NCI-H128 (cell line): Measurements from ENCODE around the gene SDHB.
"Not testable (repeated sequence)": the region's sequence is repeated elsewhere in the genome, so short reads cannot be mapped to it uniquely, and the experiment has no call there.

Experiments
- DNase-seq: peaks from one replicate; lab custom pipeline; 2025; ENCODE audit not compliant: unreplicated experiment; lab: John Stamatoyannopoulos, UW

The SDHB gene

DNA sequence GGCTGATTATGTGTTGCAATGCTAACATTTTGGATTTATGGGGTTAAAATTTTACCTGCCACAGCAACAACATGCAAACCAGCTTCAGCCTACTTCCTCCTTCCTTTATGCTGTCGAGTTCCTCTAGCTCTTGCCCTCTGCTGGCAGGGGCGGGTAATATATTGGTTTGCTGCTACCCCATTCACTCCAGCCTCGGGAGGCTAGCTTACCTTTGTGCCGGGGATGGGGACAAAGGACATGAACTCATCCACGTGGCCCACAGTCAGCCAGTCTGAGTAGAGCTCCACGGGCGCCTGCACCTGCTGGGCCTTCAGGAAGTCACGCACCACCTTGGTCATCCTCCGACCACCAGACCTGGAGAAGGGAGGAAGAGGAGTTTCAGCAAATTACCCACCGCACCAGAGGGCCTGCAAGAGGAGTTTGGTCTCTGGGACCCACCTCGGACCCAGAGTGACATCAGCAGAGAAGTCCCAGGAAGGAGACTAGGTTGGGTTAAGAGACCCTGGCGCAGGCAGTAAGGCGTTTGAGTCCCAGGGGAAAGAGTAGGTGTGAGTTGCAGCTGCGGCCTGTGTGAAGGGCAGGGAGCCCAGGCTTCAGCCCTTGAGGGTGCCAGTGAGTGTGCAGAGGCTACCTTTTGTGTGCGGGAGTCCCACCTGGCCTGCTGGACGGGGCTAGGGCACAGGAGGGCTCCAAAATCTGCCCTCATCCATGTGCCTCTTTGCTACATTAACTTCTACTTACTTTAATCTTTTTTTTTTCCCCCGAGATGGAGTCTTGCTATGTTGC is 21.8 kb upstream of the SDHB start:
- DNase-seq, result no peak

DNA sequence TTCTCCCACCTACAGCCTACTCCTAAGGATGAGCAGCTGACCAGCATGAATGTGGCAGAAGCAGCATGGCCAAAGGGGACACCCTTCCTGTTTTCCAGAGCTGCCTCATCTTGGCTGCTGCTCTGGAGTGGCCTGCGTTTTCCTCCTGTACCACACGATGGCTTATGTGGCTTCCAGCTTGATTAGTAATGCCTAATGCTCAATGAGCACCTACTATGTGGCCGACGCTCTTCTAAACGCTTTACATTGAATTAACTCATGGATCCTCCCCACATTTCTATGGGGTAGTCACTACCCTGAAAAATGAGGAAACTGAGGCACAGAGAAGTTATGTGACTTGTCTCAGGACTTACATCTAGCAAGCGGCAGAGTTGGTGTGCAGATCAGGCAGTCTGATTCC is 18.0 kb upstream of the SDHB start:
- DNase-seq, result no peak

DNA sequence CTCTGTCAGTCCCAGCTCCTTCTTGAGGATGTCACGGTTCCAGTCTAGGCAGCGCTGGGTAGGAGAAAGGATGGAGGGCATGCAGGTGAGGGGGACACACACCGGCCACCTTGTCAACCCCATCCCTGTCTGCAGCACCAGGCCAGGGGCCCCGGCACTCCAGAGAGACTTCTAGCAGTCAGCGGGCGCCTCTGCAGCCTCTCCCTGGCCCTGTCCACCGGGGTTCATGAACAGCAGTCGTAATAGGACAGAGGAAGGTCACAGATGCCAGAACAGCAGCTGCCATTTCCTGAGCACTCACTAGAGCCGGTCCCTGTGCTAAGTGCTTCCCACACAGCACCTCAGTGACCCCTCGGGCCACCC is 16.3 kb upstream of the SDHB start:
- DNase-seq, result no peak

DNA sequence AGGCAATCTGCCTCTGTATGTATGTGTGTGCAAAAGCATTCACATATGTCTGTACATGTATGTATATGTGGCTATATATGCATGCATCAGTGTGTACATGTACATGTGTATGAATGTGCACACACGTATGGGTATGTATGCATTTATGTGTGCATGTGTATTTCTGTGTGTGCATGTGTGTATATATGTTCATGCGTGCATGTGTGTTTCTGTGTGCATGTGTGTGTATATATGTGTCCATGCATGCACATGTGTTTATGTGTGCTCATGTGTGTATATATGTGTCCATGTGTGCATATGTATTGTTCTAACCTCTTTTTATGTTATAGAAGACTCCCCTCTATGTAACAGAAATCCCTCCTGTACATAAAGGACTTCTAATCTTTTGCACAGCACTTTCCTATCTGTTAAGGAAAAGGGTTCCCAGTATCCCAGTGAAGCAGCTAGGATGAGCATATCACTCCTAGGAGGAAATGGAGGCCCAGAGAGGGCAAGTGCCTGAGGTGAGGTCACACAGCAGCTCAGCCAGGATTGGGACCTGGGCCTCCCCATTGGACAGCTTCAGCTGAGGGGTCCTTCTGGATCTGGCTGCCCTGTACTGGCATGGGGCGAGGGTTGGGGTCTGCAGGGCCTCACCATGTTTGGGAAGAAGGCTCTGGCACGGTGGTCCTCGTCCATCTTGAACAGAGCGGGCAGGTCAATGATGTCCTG is 15.8 kb upstream of the SDHB start:
- DNase-seq, result no peak

DNA sequence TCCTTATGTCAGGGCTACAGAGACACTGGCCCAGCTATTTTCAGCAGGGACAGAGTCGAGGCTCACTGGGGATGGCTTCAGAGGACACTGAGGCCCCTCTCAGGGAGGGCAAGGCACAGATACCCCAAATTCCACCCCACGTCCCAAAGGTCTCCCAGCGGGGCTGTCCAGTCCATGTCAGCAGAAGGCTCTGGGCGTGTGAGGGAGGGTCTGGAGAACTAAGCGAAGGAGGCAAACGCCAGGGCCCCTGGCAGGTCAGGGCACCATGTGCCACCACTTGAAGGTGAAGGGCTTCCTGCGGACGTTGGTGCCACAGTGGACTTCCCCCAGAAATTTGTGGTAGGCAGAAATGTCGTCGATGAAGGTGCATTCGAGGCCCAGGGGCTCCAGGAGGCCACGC is 15.0 kb upstream of the SDHB start:
- DNase-seq, result no peak

DNA sequence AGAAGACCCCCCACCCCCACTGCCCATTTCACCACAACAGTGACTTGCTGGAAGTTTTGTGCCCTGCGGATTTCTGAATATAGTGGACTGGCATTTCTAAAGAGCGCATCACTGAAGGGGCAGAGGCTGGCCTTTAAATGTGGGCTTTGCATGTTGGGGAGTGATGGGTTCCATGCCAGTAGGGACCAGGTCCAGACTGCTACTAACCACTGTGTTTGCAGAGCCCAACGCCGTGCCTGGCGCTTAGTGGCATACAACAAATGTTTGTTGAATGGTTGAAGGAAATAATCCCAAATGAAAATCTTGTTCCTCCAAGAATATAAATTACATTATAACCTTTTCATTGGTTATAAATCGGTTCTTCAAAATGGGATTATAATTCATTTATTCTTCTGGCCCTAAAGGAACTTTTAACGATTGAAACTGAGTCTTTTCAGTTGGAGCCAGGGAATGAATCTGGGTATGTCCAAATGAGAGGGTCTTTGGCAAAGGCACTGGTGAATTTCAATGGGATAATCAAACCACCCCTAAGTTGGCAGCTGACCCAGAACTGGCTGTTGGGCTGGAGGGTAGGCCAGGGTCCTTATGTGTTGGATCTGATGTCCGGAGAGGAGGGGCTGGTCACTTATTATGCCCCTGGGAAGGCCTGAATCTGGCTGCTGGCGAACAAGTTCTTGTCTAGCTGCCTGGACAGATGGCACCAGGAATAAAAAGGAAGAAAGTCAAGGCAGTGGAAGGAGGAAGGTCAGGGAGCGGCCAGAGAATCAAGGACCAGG is 13.8 kb upstream of the SDHB start:
- DNase-seq, result no peak

DNA sequence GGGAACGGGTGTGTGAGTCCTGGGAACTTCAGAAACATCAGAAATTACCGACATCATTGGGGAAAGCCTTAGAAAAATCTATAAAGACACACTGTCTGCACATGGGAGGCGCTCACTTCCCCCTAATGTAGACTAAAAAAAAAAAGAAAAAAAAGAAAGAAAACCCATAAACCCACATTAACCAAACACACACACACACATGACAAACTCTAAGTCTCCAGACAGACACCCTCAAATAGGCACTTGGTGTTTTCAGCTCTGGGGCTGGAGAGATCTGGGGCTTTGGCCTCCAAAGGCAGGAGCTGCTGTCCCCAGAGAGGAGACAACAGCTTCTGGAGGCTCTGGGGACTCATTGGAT is 13.2 kb upstream of the SDHB start:
- DNase-seq, result no peak

DNA sequence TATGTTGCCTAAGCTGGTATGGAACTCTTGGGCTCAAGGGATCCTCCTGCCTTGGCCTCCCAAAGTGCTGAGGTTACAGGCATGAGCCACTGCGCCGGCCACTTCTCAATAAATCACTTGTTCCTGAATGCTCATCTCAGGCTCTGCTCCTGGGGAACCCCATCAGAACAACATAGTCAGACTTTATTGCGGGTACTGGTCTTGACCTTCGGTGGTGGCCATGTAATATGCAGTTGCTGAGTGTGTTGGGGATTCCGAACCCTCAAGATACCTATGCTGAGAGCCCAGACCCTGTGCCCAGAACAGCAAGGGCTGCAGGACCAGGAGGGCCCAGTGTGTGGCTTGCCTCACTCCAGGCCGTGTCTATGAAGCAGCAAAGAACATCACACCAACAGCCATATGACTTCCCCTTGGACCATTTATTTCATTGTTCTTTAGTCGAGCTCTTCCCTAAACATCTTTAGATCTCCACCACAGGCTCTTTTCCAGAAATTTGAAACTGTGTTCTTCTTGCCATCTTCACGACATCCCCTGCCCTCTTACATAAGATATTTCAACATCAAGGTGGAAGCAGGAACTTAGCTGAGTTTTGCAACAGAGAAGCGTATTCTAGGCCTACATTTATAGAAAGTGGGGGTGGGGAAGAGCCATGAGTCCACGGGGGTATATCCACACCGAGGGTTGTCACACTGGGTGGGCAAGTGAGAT is 12.7 kb upstream of the SDHB start:
- no peak for DNase-seq

DNA sequence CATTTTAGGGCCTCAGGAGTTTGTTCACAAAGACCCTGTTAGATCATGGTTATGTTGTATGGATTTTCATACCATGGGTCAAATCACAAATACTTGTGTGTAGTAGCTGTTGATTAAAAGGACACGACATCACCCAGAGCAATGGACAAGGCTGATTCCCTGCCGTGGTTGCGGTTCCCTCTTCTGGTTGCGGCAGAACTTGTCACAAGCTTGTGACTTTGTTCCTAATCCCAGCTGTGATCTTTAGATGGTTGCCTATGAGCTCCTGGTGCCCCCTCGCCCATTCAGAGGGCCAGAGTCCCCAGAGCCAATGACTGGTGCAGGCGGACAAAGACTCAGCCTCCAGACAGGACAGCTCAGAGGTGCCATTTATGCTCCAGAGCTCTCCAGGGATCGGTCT is 11.8 kb upstream of the SDHB start:
- DNase-seq, result no peak

DNA sequence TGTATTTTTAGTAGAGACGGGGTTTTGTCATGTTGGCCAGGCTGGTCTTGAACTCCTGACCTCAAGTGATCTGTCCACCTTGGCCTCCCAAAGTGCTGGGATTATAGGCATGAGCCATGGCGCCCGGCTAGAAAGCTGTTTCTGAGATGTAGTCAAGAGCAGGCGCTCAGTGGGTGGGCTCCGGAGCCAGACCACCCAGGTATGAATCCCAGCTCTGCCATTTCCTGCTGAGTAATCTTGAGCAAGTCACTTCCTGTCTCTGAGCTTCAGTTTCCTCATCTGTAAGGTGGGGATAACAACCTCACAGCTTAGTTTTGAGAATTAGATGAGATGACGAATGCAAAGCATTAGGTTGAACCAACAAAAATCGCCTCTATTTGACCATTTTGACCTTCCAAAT is 8.9 kb upstream of the SDHB start:
- not testable (repeated sequence) for DNase-seq

DNA sequence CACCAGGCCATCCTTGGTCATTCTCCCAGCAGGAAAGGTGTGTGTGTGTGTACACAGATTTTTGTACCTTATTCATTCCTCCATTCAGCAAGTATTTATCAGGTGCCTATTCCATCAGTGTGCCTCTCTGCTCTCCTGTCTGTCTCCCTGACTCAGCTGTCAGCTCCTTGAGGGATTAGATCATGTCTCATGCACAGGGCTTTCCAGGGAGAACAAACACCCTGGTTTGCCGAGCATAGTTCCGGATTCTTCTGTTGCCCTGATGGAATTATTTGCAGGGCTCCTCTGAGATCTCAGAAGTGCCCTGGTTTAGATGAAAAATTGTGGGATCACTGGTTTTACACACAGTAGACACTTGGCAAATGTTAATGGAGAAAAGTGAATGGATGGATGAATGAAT is 8.1 kb upstream of the SDHB start:
- no peak for DNase-seq

DNA sequence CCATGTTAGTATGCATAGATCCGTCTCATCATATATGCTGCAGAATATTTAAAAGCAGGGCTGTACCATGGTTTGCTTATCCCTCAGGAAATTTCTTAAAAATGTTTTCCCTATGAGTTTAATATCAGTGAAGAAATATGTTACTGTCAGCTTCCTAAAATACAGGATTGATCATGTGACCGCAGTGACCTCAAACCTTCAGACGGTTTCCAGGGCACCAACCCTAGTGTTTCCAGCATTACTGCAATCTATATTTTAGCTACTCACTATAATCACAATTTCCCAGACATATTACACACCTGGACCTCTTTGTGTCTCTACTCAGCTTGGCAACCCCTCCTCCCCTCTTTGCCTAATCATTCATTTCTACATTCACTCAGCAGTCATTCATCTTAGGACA is 7.7 kb upstream of the SDHB start:
- DNase-seq, result no peak

DNA sequence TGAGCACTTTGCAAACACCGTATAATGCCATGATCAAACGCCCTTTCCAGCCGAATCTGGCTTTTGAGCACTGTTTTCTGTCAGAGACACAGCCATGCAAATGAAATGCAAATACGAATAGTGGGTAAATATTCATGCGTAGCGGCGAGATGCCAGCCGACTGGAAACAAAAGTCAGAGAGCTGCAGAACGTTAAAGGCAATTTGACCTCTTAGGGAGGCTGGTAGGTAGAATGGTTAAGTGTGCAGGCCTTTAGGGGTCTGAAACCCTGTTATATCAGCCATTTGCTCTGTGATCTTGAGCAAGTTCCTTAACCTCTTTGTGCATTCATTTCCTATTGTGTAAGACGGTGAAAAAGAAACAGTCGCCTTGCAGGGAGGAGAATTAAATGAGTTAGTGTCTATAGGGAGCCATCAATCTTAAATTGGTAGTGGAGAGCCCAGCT is 6.5 kb upstream of the SDHB start:
- DNase-seq, result no peak

DNA sequence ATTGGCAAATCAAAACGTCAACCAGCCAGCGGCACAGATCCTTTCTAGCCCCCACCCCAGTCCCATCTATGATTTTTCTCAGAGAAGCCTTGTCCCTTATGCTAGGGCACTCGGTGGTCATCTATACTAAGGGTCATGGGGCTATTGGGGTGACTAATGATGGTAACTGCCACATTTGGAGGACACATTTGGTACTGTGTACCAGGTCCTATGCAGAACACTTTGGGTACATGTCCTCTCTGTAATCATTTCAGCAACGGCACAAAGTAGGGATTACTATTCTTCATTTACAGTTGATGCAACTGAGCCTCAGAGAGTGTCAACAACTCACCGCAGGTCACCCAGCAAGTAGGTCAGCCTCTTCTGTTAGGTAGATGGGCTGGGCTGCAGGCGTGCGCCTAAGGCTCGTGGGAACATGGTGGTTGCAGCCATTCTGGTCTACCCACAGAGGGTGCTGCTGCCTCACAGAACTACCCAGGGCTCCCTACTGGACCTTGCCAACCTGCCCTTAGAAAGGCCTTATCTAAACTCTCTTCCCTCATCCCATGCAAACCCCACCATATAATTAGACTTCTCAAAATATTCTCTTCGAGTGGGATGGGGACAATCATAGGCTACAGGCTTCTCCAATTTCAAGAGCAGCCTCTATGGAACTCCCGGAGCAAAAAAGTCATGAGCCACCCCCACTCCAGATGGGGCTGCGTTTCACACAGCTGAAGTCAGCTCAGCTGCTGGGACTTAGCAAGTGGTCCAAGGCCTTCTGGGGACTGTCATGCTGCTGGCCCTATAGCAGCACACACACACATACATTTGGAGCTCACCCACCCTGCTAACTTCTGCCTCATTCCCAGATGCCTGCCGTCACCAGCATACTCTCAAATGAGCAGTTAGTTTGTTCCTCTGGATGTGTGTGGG is 5.8 kb upstream of the SDHB start:
- DNase-seq, result peak; percentile 48

DNA sequence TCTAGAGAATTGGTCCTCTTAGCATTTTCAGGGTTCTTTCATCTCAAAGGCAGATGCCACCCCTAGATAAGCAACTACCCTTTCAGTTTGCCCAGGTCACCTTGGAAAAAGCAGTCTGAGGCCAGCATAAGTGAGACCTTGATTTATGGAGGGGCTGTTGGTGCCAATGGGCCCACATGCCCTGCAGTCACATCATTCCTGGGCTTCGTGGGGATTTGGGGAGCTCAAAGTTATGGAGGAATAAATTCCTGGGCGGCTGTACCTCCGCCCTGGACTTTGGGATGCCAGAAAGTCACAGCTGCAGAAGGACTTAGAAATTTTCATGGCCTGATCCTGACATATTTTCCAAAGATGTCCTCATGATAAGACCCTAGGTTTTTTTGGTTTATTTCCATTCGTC is 2.7 kb upstream of the SDHB start:
- DNase-seq, result no peak

DNA sequence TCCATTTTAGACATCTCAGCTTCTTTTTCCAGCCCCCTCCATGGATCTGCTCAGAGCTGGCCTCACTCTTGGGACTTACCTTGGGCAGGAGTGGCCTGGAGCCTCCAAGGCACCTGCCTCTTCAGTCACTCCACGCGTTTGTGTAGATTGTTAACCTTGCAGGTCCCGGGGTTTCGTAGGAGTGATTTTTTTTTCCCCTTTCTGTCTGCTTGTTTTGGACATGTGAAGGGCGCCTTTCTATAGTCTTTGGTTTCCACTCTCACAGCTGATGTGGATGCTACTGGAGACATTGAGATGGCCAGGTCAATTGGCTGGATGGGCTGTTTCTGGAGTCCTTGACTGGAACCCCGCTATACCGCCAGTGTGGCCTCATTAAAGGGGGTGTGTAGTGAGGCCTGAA is 2.0 kb upstream of the SDHB start:
- DNase-seq, result no peak

DNA sequence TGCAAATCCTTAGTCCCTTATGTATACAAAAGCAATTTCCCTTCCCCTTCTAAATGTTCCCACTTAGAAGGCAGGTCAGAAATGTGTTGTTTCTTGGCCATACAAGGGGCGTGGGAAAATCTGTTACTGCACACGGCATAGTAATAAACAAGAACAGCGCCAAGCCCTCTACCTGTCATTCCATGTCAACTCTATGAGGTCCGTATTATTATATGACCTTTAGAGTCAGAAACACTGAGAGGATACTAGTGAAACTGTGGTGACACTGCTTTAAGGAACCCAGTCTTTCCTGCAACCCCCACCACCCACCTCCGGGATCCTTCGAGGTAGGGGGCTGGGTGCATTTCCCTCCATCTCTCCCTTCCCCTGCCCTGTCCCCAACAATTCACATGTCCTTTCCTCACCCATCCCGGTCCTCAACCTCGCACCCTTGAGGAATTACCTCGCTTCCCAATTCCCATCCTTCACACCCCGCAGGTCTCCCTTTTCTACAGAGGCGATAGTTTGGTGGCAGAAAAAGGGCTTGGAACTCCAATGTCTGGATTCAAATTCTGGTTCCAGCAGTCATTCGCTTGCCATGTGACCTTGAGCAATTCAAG is 647 bp downstream of the SDHB start:
- DNase-seq, result no peak

DNA sequence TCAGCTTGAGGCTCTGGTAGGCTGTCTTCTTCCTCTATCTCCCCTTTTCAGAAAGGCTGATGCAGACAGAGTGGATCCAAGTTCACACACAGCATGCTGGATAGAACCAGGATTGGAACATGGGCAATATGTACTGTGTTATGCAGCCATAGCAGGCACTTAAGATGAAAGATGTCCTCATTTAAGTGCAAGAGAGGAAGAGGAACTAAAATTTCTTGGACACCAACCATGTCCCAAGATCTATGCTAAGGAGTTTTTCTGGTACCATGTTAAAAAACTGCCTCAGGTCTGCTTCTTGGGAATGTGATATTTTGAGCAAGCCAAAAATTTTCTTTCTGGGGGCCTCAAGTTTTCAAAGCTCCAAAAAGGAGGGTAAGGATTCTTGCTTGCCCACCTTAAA is 1.2 kb downstream of the SDHB start:
- DNase-seq, result no peak

DNA sequence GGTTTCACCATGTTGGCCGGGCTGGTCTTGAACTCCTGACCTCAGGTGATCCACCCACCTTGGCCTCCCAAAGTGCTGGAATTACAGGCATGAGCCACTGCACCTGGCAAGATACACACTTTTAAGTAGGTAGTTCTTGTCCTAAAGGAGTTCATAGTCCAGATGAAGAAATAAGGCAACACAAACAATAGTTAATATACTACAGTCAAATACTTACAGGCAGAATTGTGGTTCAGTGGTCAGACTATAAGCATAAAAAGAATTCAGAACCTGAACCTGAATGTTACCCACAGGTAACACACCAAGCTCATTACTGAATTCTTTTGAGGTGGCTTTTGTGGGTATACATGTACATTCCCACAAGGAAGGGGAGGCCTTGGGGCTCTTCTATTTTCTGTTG is 1.8 kb downstream of the SDHB start:
- no peak for DNase-seq

DNA sequence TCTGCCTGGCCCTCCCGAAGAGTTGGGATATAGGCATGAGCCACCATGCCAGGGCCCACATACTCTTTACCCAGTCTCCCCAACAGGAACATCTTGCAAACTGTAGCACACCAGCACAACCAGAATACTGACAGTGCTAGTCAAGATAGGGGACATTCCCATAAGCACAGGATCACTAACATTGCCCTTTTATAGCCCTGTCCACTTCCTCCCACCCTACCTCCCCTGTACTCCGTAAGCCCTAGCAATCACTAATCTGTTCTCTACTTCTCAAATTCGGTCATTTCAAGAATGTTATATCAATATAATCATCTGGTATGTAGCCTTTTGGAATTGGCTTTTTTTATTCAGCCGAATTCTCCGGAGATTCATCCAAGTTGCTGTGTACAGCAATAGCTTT is 5.9 kb downstream of the SDHB start:
- no peak for DNase-seq
